Skeletal muscle tissue (tissue), 4 donors: ENCODE measurements around the gene TIMM22. TPM values are rescaled to one million over a fixed set of nuclear protein-coding genes. Genes with fewer than 3 reads are reported as not detected.

ENCODE experiments used
- H3K27ac ChIP-seq: one replicate; pipeline ENCODE4 v1.7.0; 2013; ENCODE audit warnings: mild to moderate bottlenecking, low read depth, low read length, inconsistent platforms
- H3K27me3 ChIP-seq, 3 donors: one replicate each; pipeline ENCODE4 v1.7.0; 2013; ENCODE audit warnings: low read length in 3 of 3; ENCODE audit not compliant: control insufficient read depth in 3 of 3, insufficient read depth in 3 of 3
- H3K36me3 ChIP-seq, 3 donors: one replicate each; pipeline ENCODE4 v1.7.0; 2013; ENCODE audit warnings: low read length in 3 of 3; ENCODE audit not compliant: control insufficient read depth in 3 of 3, insufficient read depth in 3 of 3
- H3K4me1 ChIP-seq, 3 donors: one replicate each; pipeline ENCODE4 v1.7.0; 2013; ENCODE audit warnings: low read length in 3 of 3, mild to moderate bottlenecking in 3 of 3; ENCODE audit not compliant: control insufficient read depth in 3 of 3, insufficient read depth in 3 of 3
- H3K4me3 ChIP-seq, 3 donors: one replicate each; pipeline ENCODE4 v1.7.0; 2013; ENCODE audit warnings: low read length in 3 of 3
- H3K9ac ChIP-seq, 3 donors: one replicate each; pipeline ENCODE4 v1.7.0; 2013; ENCODE audit warnings: low read length in 3 of 3, mild to moderate bottlenecking in 3 of 3, moderate library complexity in 2 of 3, low read depth in 1 of 3
- H3K9me3 ChIP-seq, 3 donors: one replicate each; pipeline ENCODE4 v1.7.0; 2013; ENCODE audit warnings: low read length in 3 of 3; ENCODE audit not compliant: control insufficient read depth in 3 of 3
- total RNA-seq: library from RNA; depleted of rRNA; stranded (reverse); fragments of >200 nt; gene quantifications from one replicate; pipeline ENCODE4 v1.2.3, GENCODE V29; 2014
- donor health status: Osteomylitis.

The TIMM22 gene
- total RNA-seq, 1 donor from 2014 or later, result 15.1 TPM

DNA sequence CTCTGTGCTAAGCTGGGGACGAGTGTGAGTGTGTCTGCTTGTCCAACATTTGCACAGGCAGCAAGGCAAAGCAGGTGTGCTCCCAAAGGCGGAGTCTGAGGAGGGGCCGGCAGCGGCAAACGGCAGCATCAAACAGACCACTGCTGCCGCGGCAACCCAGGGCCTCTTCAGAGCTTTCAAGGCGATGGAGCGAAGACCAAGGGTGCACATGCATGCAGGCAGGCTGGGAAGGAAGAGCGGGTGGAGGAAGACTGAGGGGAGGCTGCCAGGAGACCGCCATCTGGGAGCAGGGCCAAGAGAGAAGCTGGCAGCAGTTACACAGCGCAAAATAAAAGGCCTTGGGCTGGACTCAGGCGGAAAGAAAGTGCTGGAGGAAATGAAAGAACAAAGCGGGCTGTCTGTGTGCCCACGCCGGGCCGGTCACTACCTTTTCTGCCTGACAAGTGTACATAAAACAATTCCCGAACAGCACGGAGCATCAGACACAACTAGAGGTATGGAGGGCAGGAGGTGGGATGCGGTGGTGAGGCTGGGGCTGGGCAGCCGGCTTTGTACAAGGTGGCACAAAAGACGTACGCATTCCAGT, 8.5 kb downstream of the TIMM22 start:
- peak overlapping the region; percentile 15 to 63 (median 43) for H3K4me3 ChIP-seq
- H3K27me3 ChIP-seq, result no peaks in the 10 kb centered on the region
- peaks cover 39 to 49% (median 40%) of the 10 kb centered on the region in 3 donors for H3K36me3 ChIP-seq
- H3K9ac ChIP-seq, result peak overlapping the region; percentile 53 to 74 (median 74)
- peak overlapping the region; percentile 30 for H3K27ac ChIP-seq
- H3K4me1 ChIP-seq, result peaks cover 73 to 90% (median 76%) of the 10 kb centered on the region in 3 donors
- no peaks in the 10 kb centered on the region for H3K9me3 ChIP-seq

DNA sequence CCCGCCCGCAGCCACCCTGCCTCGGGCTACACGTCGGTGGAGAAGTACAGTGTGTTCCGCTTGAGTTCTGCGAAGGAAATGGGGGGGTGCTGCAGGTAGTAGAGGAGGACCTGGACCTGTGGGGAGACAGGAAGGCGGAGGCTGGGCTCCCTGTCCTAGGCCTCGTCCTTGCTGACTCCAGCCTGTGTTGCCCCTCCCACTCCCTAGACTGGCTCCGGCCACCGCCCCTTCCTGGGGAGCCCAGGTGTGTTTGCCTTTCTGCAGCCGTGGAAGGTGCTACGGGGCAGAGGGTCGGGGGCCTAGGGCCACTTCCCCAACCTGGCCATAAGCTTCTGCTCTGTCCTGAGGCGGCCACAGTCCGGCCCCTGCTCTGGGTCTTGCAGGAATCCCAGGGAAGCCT, 9.1 kb downstream of the TIMM22 start:
- Histone ChIP-seq H3K36me3 (peaks cover 36 to 46% (median 42%) of the 10 kb centered on the region in 3 donors), H3K4me3 (peak overlapping the region in 2 of 3 donors; percentile 15 to 63), H3K27ac (peak overlapping the region; percentile 30), H3K27me3 (no peaks in the 10 kb centered on the region), H3K4me1 (peaks cover 67 to 84% (median 70%) of the 10 kb centered on the region in 3 donors), H3K9ac (peak overlapping the region; percentile 53 to 74 (median 74)), H3K9me3 (no peaks in the 10 kb centered on the region)

DNA sequence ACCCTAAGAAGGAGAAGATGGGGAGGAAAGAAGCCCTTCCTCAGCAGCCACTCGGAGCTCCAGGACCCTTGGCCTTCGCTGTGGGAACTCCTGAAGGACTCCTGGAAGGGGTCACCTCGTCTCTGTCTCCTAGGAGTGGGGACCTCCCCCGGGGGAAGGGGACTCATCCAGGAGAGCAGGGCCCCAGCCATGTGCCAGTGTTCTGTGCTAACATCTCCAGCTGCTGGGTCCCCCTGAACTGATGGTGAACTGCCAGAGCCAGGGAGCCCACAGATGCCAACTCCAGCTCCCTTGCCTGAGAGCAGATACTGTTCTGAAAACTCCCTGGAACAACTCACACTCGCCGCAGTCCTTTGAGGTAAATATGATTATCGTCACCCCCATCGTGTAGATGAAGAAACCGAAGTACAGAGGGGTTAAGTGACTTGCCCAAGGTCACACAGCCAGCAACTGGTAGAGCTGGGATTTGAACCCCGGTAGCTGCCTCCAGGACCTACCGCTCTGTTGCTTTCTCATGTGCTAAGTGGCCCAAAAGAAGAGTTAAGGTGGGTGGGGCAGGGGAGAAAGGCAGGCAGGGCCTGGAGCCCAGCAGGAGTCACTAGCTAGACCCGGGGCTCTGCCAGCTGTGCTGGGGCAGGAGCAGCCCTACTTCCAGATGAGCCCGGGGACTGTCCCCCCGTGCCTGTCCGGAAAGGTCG, 10.5 kb downstream of the TIMM22 start:
- Histone ChIP-seq H3K9me3 (no peaks in the 10 kb centered on the region), H3K4me1 (peaks cover 53 to 70% (median 56%) of the 10 kb centered on the region in 3 donors), H3K9ac (peak overlapping the region in 2 of 3 donors; percentile 14 to 33), H3K4me3 (no peak overlapping the region), H3K27ac (peak overlapping the region; percentile 52), H3K36me3 (peaks cover 33 to 40% (median 39%) of the 10 kb centered on the region in 3 donors), H3K27me3 (no peaks in the 10 kb centered on the region)

DNA sequence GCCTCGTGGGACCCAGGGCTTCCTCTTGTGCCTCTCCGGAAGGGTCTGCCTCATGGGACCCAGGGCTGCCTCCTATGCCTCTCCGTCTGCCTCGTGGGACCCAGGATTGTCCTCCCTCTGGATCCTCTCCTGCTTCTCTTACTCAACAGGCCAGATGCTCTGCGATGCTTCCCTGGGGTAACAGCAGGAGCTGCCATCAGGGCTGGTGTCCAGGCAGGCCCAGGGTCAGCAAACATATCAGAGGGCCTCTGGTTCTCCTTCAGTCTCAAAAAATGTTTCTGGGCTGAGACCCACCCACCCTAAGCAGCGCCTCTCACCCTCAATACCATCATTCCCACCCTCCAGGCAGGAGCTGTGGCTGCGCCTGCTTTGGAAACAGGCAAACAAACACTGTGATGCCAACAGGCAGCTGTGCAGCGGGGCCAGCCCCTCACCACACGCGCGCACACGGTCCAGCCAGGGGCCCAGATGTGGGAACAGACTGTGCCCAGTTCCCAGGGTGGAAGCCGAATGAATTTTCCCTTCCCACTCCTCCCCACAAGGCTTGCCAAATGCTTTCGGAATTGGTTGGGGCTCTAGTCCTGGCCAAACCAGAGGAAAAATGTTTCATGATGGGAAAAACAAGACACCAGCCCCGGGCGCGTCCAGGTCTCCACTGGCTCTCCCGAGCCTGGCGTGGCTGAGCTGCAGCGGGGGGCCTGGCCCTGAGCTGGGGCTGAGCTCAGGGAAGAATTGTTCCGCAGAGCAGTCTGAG, 11.3 kb downstream of the TIMM22 start:
- peaks cover 45 to 62% (median 48%) of the 10 kb centered on the region in 3 donors for H3K4me1 ChIP-seq
- peak overlapping the region in 2 of 3 donors; percentile 14 to 33 for H3K9ac ChIP-seq
- peaks cover 30 to 39% (median 36%) of the 10 kb centered on the region in 3 donors for H3K36me3 ChIP-seq
- peak overlapping the region; percentile 52 for H3K27ac ChIP-seq
- no peaks in the 10 kb centered on the region for H3K9me3 ChIP-seq
- peak overlapping the region in 1 of 3 donors; percentile 6 for H3K4me3 ChIP-seq
- no peaks in the 10 kb centered on the region for H3K27me3 ChIP-seq

DNA sequence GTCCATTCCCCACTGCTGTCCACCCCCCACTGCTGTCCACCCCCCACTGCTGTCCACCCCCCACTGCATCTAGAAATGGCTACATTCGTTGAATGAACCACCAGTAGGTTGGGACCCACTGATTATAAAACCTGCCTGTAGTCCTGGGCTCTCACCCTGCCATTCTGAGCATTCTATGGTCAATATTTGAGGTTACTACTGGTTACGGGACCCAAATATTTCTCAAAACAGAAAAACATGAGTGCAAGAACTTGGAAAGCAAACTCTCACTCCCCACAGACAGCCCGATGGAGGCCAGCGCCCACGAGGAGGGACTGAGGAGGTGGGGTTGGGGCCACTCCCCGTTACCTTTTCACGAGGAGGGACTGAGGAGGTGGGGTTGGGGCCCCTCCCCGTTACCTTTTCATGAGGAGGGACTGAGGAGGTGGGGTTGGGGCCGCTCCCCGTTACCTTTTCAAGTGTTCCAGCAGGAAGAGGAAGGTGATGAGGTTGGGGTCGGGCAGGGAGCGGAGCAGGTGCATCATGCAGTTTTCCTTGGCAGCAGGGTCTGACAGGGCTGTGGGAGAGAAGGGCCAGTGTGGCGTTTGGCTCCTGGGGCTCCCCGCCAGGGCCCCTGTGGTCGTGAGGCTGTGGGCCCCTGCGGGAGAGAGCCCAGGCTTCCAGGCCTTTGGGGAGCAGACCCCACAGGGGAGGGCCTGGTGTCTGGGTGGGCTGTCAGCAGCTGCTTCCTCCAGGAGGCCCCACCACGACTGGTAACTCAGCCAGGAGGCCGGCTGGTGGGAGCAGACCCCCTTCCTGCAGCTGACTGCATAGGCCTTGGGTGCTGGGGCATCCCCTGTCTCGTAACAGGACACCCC, 12.5 kb downstream of the TIMM22 start:
- H3K36me3 ChIP-seq, result peaks cover 24 to 32% (median 27%) of the 10 kb centered on the region in 3 donors
- peaks cover 34 to 50% (median 36%) of the 10 kb centered on the region in 3 donors for H3K4me1 ChIP-seq
- H3K4me3 ChIP-seq, result no peak overlapping the region
- H3K27me3 ChIP-seq, result no peaks in the 10 kb centered on the region
- H3K9ac ChIP-seq, result peak overlapping the region in 1 of 3 donors; percentile 8
- no peaks in the 10 kb centered on the region for H3K9me3 ChIP-seq
- peak overlapping the region; percentile 52 for H3K27ac ChIP-seq

DNA sequence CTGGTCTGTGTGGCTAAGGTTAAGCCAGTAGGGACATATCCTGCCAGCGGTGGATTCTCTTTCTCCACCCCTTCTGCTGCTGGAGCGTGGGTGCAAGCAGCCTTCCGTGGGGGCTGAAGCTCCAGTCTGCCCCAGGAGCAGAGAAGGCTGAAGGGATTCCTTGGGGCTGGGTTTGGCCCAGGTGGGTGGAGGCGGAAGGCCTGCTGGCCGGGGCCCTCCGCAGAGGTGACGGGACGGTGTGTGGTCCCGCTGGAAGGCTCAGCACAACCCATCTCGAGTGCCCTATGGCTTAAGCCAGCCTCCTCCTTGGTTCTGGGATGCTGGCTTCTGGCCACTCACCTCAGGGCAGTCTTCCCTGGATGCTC, 13.1 kb downstream of the TIMM22 start:
- no peaks in the 10 kb centered on the region for H3K9me3 ChIP-seq
- no peak overlapping the region for H3K27ac ChIP-seq
- H3K9ac ChIP-seq, result no peak overlapping the region
- H3K4me3 ChIP-seq, result no peak overlapping the region
- peaks cover 28 to 44% (median 30%) of the 10 kb centered on the region in 3 donors for H3K4me1 ChIP-seq
- peaks cover 20 to 31% (median 26%) of the 10 kb centered on the region in 3 donors for H3K36me3 ChIP-seq
- H3K27me3 ChIP-seq, result no peaks in the 10 kb centered on the region

DNA sequence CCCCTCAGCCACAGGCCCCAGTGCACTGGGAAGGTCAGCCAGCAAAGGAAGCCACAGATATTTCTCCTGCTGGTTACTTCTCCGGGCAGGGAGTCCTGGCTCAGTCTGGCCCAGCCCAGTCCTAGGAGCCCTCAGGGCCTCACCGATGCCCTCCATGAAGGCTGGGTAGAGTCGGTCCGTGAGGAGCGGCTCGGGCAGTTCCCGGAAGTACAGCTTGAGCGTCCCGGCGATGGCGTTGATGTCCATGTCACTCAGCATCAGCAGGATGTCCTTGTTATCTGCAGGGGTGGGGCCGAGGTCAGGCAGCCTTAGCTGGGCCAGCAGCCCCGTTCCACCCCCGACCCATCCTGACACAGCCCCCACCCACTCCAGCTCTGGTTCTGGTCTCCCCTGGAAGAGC, 13.7 kb downstream of the TIMM22 start:
- H3K9ac ChIP-seq, result no peak overlapping the region
- no peak overlapping the region for H3K27ac ChIP-seq
- no peak overlapping the region for H3K4me3 ChIP-seq
- peaks cover 23 to 38% (median 24%) of the 10 kb centered on the region in 3 donors for H3K4me1 ChIP-seq
- H3K36me3 ChIP-seq, result peaks cover 17 to 26% (median 26%) of the 10 kb centered on the region in 3 donors
- H3K27me3 ChIP-seq, result no peaks in the 10 kb centered on the region
- no peaks in the 10 kb centered on the region for H3K9me3 ChIP-seq

DNA sequence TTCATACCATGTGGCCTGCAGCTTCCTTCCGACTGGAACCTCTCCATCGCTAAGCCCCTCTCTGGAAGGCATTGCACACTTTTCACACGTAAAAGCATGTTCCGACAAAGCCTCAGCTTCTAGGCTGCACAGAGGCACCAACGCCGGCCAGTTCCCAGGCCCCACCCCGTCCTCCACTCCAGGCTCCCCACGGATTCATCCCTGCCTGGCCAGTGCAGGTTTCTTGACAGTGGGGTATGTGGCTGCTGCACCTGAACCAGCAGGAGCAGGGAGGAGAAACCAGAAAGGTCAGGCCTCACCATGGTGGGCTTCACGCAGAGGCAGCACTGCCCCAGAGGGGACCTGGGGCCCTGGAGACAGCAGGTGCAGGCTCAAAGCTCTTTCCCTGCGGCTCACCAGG, 14.2 kb downstream of the TIMM22 start:
- H3K4me3 ChIP-seq, result no peak overlapping the region
- no peak overlapping the region for H3K9ac ChIP-seq
- H3K27me3 ChIP-seq, result no peaks in the 10 kb centered on the region
- peaks cover 17 to 33% (median 19%) of the 10 kb centered on the region in 3 donors for H3K4me1 ChIP-seq
- H3K36me3 ChIP-seq, result peaks cover 17 to 26% (median 25%) of the 10 kb centered on the region in 3 donors
- no peak overlapping the region for H3K27ac ChIP-seq
- H3K9me3 ChIP-seq, result no peaks in the 10 kb centered on the region
